ENCODE data around the gene BRD4. TPM values are rescaled to one million over a fixed set of nuclear protein-coding genes. Genes with fewer than 3 reads are reported as not detected.

The BRD4 gene
- total RNA-seq, 6 donors from 2014 or later = 41.9 to 117 (median 79.3) TPM

DNA sequence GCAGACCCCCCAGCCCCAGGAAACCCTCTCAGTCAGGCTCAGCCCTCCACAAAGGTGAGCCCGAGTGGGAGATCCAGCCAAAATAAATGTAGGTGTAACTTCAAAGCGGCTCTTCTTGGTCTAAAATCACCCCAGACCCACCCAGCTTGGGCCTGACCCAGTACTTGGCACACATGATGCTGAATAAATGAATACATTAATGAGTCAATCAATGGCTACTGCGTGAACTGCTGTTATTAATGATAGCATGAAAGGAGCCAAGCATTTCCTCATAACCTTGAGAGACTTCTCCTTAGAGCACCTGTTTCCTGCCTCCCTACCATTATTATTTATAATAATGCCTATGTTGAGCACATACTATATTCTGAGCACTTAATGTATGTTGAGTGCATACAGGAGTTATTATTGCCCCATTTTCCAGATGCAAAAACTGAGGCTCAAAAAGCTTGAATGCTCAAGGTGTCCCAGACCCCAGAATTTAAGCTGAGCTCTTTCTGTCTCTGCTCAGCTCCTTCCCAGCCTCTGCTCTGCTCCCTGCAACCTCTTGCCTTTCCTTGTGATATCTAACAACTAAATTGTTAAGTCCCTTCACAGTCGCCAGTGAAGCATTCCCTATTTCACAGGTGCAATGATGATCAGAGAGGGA lies 135.9 kb downstream of the BRD4 start:
- 36 to 59% methylated on average over 3 to 4 of the region's 4 CpGs for WGBS, 2 donors
- peaks cover 0 to 3% (median 0%) of the 10 kb centered on the region in 4 donors for H3K36me3 ChIP-seq
- no peak for ATAC-seq (ENCODE audit: low FRiP score in 2 of 2)
- peaks cover 23 to 44% (median 26%) of the 10 kb centered on the region in 4 donors for H3K4me1 ChIP-seq
- no peaks in the 10 kb centered on the region for H3K9me3 ChIP-seq
- H3K4me3 ChIP-seq = peak overlapping the region in 3 of 4 donors; percentile 49 to 57 (median 54)
- H3K27ac ChIP-seq = peak overlapping the region; percentile 60 to 87 (median 68)
- DNase-seq = no peak
- H3K27me3 ChIP-seq = peaks cover 0 to 27% (median 17%) of the 10 kb centered on the region in 4 donors
- TF ChIP-seq, protein P1, sequence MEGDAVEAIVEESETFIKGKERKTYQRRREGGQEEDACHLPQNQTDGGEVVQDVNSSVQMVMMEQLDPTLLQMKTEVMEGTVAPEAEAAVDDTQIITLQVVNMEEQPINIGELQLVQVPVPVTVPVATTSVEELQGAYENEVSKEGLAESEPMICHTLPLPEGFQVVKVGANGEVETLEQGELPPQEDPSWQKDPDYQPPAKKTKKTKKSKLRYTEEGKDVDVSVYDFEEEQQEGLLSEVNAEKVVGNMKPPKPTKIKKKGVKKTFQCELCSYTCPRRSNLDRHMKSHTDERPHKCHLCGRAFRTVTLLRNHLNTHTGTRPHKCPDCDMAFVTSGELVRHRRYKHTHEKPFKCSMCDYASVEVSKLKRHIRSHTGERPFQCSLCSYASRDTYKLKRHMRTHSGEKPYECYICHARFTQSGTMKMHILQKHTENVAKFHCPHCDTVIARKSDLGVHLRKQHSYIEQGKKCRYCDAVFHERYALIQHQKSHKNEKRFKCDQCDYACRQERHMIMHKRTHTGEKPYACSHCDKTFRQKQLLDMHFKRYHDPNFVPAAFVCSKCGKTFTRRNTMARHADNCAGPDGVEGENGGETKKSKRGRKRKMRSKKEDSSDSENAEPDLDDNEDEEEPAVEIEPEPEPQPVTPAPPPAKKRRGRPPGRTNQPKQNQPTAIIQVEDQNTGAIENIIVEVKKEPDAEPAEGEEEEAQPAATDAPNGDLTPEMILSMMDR (IDR thresholded peaks at IDR 0.05) = no peak
- TF ChIP-seq POLR2AphosphoS5 (IDR thresholded peaks at IDR 0.05) (no peak), POLR2A (IDR thresholded peaks at IDR 0.05) (no peak), EP300 (IDR thresholded peaks at IDR 0.05) (no peak)

DNA sequence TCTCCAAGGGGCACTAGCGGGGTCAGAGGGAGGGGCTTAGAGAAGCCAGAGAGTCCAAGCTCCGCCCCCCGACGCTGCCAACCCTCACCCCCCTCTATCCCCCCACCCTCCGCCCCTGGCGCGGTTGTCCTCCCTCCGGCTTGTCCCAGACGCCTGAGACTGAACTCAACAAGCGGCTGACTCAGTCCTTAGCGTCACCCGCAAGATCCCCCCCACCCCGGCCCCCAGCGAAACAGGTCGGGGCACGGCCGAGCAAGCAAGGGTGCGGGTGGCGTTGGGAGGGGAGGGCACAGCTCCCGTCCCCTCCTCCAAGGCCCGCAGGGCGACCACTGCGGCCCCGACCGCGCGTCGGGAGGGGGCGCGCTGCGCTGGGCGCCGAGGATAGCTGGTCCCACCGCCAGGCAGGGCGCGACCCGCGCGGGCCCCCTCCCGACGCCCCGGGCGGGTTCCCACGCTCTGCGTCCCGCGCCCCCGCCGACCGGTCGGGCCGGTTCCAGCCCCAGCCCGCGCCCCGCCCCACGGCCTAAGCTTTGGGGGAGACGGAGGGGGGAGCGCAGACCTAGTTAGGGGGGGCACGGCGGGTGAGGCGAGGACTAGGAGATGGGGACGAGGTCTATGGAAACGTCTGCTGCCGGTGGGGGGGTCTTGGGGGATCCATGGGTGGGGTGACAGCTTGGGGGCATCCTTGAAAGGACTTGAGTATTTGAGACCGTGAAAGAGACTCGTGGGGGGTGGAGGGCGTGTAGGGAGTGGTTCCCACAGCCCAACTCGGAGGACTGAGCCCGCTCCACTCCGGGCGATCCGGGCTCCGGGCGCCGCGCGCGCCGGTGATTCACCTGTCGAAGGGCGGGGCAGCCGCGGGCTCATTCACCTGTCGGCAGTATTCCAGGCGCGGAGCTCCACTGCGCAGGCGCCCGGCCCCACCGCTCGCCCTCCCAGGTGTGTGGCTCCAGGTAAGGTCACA lies 136.7 kb downstream of the BRD4 start:
- peaks cover 22 to 38% (median 25%) of the 10 kb centered on the region in 4 donors for H3K4me1 ChIP-seq
- H3K36me3 ChIP-seq = peaks cover 0 to 3% (median 0%) of the 10 kb centered on the region in 4 donors
- TF ChIP-seq POLR2A (IDR thresholded peaks at IDR 0.05) (peak in 1 of 4 donors; percentile 33), EP300 (IDR thresholded peaks at IDR 0.05) (no peak), POLR2AphosphoS5 (IDR thresholded peaks at IDR 0.05) (no peak)
- TF ChIP-seq, protein P1 (IDR thresholded peaks at IDR 0.05) = peak in 1 of 6 experiments; percentile 27
- DNase-seq = peak; percentile 85 to 96
- peak overlapping the region; percentile 60 to 87 (median 68) for H3K27ac ChIP-seq
- no peaks in the 10 kb centered on the region for H3K9me3 ChIP-seq
- peak; percentile 55 to 83 for ATAC-seq (ENCODE audit: low FRiP score in 2 of 2)
- peaks cover 0 to 23% (median 15%) of the 10 kb centered on the region in 4 donors for H3K27me3 ChIP-seq
- H3K4me3 ChIP-seq = peak overlapping the region in 3 of 4 donors; percentile 49 to 57 (median 54)
- 3 to 12% methylated on average over 31 to 35 of the region's 91 CpGs for WGBS, 2 donors

DNA sequence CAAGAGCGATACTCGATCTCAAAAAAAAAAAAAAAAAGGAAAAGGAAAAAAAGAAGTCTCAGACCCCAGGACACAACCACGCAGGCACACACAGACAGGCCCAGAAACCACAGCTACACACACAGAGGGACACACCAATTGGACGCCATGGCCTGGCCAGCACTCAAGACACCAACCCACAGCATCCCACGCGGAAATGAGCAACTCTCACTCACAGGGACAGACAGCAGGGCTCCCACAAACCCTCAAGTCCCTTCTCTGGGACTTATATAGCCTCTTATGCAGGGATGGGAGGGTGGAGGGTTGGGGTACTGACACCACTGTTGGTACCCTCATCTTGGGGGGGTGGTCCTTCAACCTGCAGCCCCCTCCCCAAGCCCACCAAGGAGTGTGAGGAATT lies 137.4 kb downstream of the BRD4 start:
- 39 to 41% methylated on average over 6 of the region's 6 CpGs for WGBS, 2 donors
- Histone ChIP-seq H3K27me3 (peaks cover 0 to 16% (median 10%) of the 10 kb centered on the region in 4 donors), H3K9me3 (no peaks in the 10 kb centered on the region), H3K36me3 (peaks cover 0 to 3% (median 0%) of the 10 kb centered on the region in 4 donors), H3K4me3 (peak overlapping the region in 3 of 4 donors; percentile 49 to 57 (median 54)), H3K27ac (peak overlapping the region in 3 of 4 donors; percentile 60 to 87 (median 62)), H3K4me1 (peaks cover 16 to 31% (median 19%) of the 10 kb centered on the region in 4 donors)
- TF ChIP-seq POLR2AphosphoS5 (IDR thresholded peaks at IDR 0.05) (no peak), POLR2A (IDR thresholded peaks at IDR 0.05) (no peak), EP300 (IDR thresholded peaks at IDR 0.05) (no peak)
- TF ChIP-seq, protein P1 (IDR thresholded peaks at IDR 0.05) = no peak
- ATAC-seq (ENCODE audit: low FRiP score in 2 of 2) = peak in 1 of 2 donors; percentile 59
- peak in 1 of 2 donors; percentile 40 for DNase-seq

DNA sequence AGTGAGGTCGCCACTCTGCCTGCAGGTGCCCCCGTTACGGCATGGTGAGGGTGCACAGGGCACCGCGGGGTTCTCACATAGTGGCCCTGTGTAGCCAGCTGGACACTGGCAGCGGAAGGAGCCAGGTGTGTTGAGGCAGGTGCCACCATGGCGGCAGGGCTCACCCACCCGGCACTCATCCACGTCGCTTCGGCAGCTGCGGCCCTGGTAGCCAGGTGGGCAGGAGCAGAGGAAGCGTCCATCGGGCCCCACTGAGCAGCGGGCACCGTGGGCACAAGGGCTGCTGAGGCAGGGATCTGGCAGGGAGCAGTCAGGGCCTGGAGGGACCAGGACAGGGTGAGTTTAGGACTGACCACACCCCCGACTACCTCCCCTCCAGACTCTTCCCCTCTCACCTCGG lies 140.4 kb downstream of the BRD4 start:
- ATAC-seq (ENCODE audit: low FRiP score in 2 of 2) = no peak
- peaks cover 0 to 12% (median 7%) of the 10 kb centered on the region in 4 donors for H3K27me3 ChIP-seq
- TF ChIP-seq POLR2A (IDR thresholded peaks at IDR 0.05) (no peak), POLR2AphosphoS5 (IDR thresholded peaks at IDR 0.05) (no peak), EP300 (IDR thresholded peaks at IDR 0.05) (no peak)
- TF ChIP-seq, protein P1 (IDR thresholded peaks at IDR 0.05) = no peak
- H3K4me1 ChIP-seq = peaks cover 9 to 17% (median 11%) of the 10 kb centered on the region in 4 donors
- H3K9me3 ChIP-seq = no peaks in the 10 kb centered on the region
- H3K4me3 ChIP-seq = no peak overlapping the region
- peak in 1 of 2 donors; percentile 82 for DNase-seq
- peak overlapping the region in 2 of 4 donors; percentile 6 to 7 for H3K27ac ChIP-seq
- WGBS, 2 donors = 88 to 91% methylated on average over 5 to 9 of the region's 18 CpGs
- peaks cover 0 to 4% (median 0%) of the 10 kb centered on the region in 4 donors for H3K36me3 ChIP-seq

Data from upper lobe of left lung (tissue), 6 donors.